Measurements from ENCODE around the gene UCKL1.
"Not testable (repeated sequence)": the region's sequence is repeated elsewhere in the genome, so short reads cannot be mapped to it uniquely, and the experiment has no call there.

UCKL1 gene

DNA sequence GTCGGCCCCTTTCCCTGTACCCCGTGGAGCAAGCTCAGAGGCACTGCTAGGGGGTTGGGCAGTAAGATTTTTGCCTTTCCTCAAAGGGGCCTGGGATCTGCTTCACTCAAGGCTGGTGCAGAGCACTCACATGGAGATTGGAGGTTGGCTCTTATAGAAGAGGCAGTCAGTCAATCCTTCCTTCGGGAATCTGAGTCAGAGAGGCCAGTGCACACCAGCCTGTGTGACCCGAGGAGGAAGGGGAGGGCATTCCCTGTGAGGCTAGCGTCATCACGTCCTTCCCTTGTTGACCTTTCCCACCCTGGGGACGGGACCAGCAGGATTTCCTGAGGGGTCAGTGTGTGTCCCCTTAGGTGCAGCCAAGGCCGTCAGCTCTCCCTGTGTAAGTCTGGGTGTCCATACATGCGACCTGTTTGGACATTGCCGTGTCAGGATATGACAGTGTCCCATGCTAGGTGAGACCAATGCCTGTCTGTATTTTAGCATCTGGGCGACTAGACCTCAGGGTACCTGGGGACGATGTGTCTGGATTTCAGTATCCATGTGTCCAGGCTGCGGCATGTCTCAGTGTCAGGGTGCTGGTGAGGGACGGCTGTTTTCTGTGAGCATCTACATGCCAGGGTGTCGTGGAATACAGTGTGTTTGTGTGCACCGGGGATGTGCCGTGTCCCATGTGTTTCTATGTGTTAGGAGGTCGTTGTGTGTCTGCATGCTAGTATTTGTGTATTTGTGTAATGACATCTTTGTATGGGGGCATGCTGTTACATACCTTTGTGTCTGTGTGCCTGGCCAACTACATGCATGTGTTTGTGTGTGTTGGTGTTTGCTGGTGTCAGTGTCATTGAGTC is 16.3 kb upstream of the UCKL1 start:
- no peak for DNase-seq

DNA sequence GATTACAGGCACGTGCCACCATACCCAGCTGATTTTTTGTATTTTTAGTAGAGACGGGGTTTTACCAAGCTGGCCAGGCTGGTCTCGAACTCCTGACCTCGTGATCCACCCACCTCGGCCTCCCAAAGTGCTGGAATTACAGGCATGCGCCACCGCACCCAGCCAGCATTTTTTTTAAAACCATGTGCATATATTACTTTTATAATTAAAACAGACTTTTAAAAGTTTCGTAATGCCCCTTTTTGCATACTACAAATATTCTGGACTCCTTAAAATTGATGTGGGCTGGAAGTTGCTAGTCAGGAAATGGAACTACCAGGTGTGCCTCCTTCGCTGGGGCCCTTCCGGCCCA is 15.7 kb upstream of the UCKL1 start:
- DNase-seq, result not testable (repeated sequence)

DNA sequence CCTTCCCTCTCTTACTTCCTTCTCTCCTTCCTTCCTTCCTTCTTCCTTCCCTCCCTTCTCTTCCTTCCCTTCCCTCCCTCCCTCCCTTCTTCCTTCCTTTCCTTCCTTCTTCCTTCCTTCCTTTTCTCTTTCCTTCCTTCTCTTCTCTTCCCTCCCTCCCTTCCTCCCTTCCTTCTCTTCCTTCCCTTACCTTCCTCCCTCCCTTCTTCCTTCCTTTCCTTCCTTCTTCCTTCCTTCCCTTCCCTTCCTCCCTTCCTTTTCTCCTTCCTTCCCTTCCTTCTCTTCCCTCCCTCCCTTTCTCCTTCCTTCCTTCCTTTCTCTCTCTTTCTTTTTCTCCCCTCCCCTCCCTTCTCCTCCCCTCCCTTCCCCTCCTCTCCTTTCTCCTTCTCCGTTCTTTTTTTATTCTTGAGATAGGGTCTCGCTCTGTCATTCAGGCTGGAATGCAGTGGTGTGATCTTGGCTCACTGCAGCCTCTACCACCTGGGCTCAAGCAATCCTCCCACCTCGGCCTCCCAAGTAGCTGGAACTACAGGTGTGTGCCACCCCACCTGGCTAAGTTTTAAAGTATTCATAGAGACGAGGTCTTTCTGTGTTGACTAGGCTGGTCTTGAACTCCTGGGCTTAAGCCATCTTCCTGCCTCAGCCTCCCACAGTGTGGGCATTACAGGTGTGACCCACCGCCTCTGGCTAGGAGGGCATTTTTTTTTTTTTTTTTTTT is 14.7 kb upstream of the UCKL1 start:
- no peak for DNase-seq

- DNase-seq, result peak; percentile 60 to 67
Observed at GRCh38 chr20:63969838-63970713, 13.9 kb upstream of the UCKL1 start, which contains the start of gene ZNF512B. Gene ZNF512B, minus strand, starts transcription at chr20:63969930. Its CDS starts 1,980 bp downstream, at chr20:63967950.

DNA sequence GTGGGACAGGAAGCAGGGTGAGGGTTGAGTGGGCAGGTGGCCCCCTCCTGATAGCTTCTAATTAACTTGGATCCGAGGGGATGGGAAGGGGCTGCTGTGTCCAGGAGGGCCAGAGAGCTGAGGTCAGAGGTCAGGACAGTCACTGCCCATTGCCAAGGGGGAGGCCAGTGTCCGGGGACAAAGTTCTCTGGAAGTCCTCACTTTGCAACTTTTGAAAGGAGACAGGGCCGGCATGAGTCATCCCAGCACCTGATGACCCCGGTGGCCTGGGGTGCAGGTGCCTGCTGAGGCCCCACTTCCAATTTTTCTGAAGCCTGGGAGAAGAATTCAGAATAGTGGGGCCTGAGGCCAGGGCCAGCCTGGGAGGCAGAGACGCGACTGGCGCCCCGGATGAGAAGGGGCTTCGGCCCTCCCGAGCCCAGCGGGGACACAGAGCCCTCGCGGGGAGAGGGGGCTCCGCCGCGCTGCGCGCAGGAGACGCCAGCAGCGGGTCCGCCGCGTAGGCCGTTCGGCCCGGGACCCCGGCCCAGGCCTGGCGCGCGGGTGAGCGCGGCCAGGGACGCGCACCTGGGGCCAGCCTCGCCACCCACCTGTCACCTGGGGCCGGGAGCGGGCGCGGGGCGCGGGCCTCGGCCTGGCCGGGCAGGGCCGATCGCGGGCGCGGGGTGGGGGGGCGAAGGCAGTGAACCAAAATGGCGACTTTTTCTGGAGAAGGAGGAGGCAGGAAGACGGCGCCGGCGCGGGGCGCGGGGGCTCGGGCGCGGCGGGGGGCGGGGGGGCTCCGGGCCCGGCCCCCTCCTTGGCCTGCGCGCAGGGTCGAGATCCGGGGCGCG is 12.9 kb upstream of the UCKL1 start:
- DNase-seq, result peak in 1 of 2 donors; percentile 49

DNA sequence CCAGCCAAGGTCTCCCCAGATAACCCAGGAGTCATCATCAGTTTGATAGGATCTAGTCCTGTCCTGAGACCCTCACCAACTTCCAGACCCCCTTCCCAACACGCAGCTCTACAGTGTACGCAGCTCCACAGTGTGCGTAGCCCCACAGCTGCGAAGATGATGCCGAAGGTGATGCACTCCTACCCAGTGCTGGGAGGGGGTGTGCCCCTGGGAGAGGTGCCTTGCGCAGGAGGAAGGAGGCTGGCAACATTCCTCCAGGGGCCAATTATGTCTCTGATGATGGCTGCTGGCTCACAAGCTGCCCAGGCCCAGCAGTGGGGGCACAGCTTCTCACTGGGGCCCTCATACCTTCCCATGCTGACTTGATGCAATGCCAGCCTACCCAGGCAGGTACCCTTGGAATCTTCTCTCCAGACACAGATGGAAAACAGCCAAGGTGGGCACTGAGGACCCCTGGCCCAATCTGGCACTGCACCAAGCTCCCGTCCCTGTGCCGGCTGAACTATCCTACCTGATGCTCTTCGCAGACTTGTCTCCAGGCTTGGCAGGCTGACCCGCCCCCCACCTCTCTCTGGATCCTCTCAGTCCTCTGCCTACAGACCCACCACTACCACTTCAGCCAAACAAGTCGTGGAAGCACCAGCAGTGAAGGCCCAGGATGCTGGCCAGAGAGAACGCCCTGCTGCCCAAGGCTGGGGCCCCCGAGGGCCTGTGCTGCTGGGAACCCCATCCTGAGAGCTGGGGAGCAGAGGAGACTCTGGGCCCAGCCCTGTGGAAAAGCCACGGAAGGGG is 12.1 kb upstream of the UCKL1 start:
- DNase-seq, result no peak

GRCh38 chr20:63967330-63968135 is 11.3 kb upstream of the UCKL1 start:
- no peak for DNase-seq

DNA sequence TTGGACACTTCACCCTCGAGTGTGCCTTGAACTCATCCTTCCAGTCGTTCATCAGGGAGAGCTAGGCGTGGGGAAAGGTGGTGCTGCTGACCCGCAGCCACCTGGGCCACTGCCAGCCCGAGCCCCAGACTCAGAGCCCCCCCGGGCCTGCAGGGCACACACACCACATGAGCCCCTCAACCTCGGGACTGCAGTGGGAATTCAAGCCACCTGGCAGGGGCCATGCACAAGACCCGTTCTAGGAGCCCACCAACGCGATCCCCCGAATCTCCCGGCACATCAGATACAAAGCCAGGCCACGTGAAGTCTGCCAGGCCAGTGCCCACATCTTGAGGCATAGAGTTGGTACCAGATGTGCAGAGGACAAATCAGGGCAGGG is 10.7 kb upstream of the UCKL1 start:
- DNase-seq, result no peak

DNA sequence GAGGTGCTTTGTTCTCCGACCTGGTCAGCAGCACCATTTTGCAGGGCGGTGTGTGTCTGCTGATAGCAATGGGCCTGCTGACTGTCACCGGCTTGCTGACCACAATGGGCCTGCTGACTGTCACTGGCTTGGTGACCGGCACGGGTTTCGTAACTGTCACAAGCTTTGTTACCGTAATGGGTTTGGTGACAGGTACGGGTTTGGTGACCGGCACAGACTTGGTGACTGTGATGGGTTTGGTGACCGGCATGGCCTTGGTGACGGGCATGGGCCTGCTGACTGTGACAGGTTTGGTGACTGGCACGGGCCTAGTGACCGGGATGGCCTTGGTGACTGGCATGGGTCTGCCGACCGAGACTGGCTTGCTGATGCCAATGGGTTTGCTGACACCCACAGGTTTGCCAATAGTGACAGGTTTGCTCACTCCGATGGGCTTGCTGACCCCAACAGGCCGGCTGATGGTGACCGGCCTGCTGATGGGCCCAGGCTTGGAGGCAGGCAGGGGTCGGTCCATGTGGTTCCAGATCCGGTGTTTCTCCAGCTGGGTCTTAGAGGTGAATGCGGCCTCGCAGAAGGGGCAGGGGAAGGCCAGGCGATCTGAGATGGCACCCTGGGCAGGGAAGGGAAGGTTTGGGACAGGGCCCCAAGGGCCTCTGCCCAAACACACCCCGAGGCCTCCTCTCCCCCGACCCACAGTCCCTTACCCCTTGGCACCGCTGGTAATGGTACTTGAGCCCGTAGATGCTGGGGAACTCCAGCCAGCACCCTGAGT is 10.1 kb upstream of the UCKL1 start:
- no peak for DNase-seq

- no peak for DNase-seq
Observed at GRCh38 chr20:63964412-63964811, 8.2 kb upstream of the UCKL1 start.

DNA sequence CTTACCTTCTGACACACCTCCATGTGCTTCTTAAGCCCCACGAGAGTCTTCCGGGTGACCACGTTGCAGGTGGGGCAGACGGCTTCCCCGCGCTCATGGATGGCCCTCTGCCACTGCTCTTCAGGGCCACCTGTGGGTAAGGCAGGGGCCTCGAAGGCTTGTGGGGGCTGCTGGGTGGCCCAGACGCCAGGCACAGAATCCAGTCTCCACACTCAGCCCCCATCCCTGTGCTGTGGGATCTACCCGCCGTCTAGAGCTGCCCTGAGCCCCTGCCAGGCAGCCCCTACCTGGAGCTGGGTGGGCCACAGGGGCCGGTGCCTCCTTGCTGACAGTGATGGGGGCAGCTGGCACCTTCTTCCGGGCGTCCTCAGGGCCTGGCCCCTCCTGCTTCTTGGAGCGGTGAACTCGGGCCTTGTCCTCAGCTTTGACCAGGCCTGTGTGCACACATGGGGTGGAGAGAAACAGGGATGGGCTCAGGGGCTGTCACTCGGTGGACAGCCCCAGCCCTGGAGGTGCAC is 7.6 kb upstream of the UCKL1 start:
- DNase-seq, result no peak

DNA sequence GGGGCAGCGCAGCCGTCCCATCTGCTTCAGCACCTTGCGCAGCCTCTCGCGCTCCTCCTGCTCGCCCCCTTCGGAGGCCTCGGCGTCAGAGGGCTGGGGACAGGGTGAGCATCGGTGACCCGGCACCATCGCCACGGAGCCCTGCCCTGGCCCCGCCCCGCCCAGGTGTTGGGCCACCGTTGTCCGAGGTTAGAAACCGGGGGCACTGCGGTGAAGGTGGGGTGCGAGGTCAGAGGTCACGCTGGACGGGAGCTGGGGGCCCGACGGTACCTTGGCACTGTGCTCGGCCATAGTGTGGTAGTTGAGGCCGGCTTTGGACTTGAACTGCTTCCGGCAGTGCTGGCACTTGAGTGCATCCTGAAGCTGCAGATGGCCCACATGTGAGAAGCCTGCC is 7.1 kb upstream of the UCKL1 start:
- no peak for DNase-seq

DNA sequence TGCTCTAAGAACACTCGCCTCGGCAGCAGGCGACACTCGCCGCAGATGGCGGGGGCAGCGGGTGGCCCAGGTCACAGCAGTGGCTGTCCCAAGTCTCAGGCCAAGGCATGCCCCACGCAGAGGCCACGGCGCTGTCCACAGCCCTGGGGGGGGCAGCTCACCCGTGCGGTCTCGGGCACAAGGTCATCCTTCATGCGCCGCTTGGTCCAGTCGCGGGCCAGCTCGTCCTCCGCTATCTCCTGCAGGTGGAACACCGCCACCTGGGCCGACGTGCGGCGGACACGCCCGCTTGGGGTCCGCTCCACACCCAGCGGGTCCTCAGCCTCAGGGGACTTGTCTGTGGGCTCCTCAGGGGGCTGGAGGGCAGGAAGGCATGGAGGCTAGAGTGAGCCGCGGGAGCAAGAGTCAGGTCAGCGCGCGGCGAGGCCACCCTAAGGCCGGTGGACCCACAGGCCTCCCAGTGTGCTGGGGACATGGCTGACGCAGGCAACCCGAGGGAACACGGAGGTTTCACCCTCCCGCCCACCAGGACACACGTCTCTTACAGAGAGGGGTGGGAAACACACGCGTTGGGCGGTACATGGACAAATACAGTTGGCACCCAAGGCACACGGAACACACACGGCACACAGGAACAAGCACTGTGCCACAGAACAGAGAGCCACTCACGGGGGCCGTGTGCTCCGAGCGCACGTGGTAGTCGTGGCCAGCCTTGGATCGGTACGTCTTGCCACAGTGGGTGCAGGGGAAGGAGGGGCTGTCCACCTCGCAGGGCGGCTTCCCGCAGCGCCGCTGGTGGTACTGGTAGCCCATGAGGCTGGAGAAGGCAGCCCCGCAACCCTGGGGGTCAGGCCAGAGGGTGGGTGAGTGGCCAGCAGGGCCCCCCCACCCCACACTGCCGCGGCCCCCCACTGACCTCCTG is 6.5 kb upstream of the UCKL1 start:
- no peak for DNase-seq

- no peak for DNase-seq
Observed at GRCh38 chr20:63961664-63962425, 5.6 kb upstream of the UCKL1 start.

- not testable (repeated sequence) for DNase-seq
Observed at GRCh38 chr20:63960654-63961621, 4.7 kb upstream of the UCKL1 start.

DNA sequence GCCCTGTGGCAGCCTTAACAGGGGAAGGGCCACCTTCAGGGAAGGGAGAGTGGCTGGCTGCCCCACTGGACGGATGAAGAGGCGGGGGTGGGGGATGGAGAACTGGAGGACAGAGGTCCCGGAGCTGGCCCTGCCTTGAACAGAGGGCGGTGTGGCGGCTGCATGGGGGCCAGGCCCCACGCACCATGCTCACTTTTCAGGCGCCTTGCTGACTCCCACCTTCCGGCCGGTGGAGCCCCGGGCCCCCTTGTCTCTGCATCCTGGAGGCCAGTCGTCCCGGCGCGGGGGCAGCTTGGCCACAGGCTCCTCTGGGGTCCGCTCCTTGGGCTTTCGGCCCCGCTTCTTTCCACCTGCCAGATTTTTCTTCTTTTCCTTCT is 3.5 kb upstream of the UCKL1 start:
- no peak for DNase-seq

Data from CD4-positive, alpha-beta T cell treated with Interleukin-4 for 1 hour (primary cell).